ENCODE data around the gene FAM3D. TPM values are rescaled to one million over a fixed set of nuclear protein-coding genes. Genes with fewer than 3 reads are reported as not detected.

FAM3D gene
- total RNA-seq, 1 donor from 2014 or later: not detected

DNA sequence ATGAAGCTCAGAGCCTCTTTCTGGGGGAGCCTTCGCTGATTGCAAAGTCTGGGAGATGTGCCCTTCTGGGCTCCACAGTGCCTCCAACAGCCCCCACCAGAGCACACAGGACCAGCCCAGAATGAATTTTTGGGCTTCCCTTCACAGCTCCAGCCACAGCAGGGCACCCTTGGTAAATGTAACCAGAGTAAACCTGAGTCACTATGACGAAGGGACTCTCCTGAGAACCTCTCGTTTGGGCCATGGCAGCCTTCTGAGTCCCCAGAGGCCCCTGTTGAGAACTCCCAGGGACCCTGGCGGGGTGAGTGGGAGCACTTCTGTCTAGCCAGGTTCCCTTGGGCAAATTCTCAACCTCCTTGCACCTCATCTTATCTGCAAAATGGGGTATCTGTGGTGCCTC, 20.8 kb downstream of the FAM3D start:
- Mint-ChIP-seq H3K27ac (no peak overlapping the region), H3K4me3 (no peak overlapping the region), H3K4me1 (peaks cover 2% of the 10 kb centered on the region), H3K27me3 (peaks cover 5% of the 10 kb centered on the region), H3K36me3 (ENCODE audit: low read depth) (no peaks in the 10 kb centered on the region), H3K9me3 (no peaks in the 10 kb centered on the region)
- POLR2A ChIA-PET: no interaction called here
- CTCF ChIA-PET: no interaction called here
- DNase-seq (no peak), ATAC-seq (ENCODE audit: low read depth) (no peak)
- intact Hi-C loops (cut with micrococcal nuclease): no loop called here
- TF ChIP-seq, protein P1, sequence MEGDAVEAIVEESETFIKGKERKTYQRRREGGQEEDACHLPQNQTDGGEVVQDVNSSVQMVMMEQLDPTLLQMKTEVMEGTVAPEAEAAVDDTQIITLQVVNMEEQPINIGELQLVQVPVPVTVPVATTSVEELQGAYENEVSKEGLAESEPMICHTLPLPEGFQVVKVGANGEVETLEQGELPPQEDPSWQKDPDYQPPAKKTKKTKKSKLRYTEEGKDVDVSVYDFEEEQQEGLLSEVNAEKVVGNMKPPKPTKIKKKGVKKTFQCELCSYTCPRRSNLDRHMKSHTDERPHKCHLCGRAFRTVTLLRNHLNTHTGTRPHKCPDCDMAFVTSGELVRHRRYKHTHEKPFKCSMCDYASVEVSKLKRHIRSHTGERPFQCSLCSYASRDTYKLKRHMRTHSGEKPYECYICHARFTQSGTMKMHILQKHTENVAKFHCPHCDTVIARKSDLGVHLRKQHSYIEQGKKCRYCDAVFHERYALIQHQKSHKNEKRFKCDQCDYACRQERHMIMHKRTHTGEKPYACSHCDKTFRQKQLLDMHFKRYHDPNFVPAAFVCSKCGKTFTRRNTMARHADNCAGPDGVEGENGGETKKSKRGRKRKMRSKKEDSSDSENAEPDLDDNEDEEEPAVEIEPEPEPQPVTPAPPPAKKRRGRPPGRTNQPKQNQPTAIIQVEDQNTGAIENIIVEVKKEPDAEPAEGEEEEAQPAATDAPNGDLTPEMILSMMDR (IDR thresholded peaks at IDR 0.05): no peak

DNA sequence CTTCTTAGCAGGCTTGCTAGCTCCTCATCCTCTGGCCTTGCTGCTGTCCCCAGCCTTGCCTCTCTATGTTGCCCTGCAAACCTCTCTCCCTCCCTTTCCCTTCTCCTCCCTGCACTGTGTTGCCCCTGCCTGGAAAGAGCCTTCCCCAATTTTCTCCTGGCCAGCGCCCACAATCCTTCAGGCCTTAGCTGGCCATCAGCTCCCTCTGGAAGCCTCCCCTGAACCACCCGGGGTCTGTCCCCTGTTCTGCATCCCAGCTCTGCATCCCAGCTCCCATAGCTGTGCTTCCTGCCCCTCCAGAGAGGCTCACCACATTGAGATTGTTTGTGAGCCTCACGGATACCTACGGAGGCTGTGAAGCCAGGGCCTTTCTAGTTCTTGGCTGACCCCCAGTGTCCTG, 23.7 kb downstream of the FAM3D start:
- POLR2A ChIA-PET: no interaction called here
- TF ChIP-seq, protein P1 (IDR thresholded peaks at IDR 0.05): no peak
- Mint-ChIP-seq H3K9me3 (no peaks in the 10 kb centered on the region), H3K4me1 (peaks cover 5% of the 10 kb centered on the region), H3K27me3 (peaks cover 1% of the 10 kb centered on the region), H3K36me3 (ENCODE audit: low read depth) (no peaks in the 10 kb centered on the region), H3K27ac (no peak overlapping the region), H3K4me3 (no peak overlapping the region)
- no peak for ATAC-seq (ENCODE audit: low read depth)
- no peak for DNase-seq
- intact Hi-C loops (cut with micrococcal nuclease): loop anchor here (5.0 kb wide), 1 partner anchor 569 kb away; no protein-coding TSS in a partner anchor
- CTCF ChIA-PET: interaction anchor here (2.6 to 5.3 kb wide), 2 partner anchors 11 to 411 kb away, joined by 7 to 52 read pairs; no protein-coding TSS in a partner anchor

DNA sequence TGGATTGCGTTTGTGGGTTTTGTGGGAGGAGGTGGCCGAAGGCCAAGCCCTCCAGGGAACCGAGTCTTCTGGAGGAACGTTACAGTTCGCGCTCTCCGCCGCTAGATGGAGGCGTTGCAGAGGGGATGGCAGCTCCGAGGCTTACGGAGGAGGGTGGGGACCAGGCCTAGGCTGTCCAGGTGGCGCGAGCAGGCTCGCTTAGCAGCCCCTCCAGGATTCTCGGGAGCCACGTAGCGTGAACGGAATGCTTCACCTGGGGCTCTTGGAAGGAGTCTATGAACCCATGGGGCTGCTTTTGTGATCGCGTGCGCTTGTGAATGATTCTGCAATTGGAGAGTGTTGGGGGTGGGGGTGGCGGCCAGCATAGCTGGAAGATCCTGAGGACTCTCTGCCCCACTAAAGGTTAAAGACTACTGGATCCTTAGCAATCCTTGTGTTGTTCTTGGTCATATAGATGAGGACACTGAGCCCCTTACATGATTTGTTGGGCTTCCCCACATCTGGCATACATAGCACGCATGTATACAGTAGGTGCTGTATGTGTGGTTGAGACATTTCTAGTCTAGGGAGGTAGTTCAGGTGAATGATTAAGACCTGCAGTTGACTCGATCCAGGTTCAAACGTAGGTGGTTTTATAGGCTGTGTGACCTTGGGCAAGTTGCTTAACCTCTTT, 25.7 kb downstream of the FAM3D start:
- DNase-seq: peak; percentile 50
- Mint-ChIP-seq H3K27me3 (peaks cover 2% of the 10 kb centered on the region), H3K9me3 (no peaks in the 10 kb centered on the region), H3K4me3 (no peak overlapping the region), H3K4me1 (peaks cover 7% of the 10 kb centered on the region), H3K36me3 (ENCODE audit: low read depth) (no peaks in the 10 kb centered on the region), H3K27ac (no peak overlapping the region)
- intact Hi-C loops (cut with micrococcal nuclease): loop anchor here (1.0 to 5.0 kb wide), 3 partner anchors 411 to 934 kb away; no protein-coding TSS in a partner anchor
- peak; percentile 96 for ATAC-seq (ENCODE audit: low read depth)
- ChIA-PET CTCF (interaction anchor here (0.6 to 5.3 kb wide), 11 partner anchors 9 to 1218 kb away, joined by 3 to 52 read pairs (median 4); no protein-coding TSS in a partner anchor), POLR2A (no interaction called here)
- TF ChIP-seq, protein P1 (IDR thresholded peaks at IDR 0.05): peak; percentile 37

DNA sequence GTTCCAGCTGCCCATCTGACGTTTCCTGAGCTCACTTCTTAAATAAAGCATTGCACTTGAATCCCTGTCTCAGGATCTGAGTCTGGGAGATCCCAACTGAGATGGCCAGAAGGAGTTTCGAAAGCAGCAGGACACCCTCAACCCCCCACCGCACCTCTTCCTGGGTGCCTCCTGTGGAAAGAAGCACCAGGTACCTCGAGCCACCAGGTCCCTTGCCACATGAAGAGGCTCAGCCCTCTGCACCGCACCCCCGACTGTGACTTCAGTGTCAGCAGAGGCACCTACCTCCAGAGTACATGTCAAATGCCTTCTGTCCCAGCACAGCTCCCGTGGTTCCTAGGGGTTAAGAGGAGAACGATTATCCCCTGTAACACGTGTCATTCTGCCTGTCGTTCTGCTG, 26.7 kb downstream of the FAM3D start:
- ChIA-PET POLR2A (no interaction called here), CTCF (interaction anchor here (2.0 to 5.3 kb wide), 3 partner anchors 185 to 1217 kb away, joined by 7 to 52 read pairs (median 7); no protein-coding TSS in a partner anchor)
- H3K4me1 Mint-ChIP-seq: peaks cover 14% of the 10 kb centered on the region
- no peaks in the 10 kb centered on the region for H3K36me3 Mint-ChIP-seq (ENCODE audit: low read depth)
- TF ChIP-seq, protein P1 (IDR thresholded peaks at IDR 0.05): no peak
- H3K27ac Mint-ChIP-seq: no peak overlapping the region
- DNase-seq (no peak), ATAC-seq (ENCODE audit: low read depth) (no peak)
- intact Hi-C loops (cut with micrococcal nuclease): loop anchor here (1.0 to 10.0 kb wide), 4 partner anchors 412 to 935 kb away; partner anchors contain the start of gene FLNB
- no peaks in the 10 kb centered on the region for H3K9me3 Mint-ChIP-seq
- no peak overlapping the region for H3K4me3 Mint-ChIP-seq
- peaks cover 5% of the 10 kb centered on the region for H3K27me3 Mint-ChIP-seq

DNA sequence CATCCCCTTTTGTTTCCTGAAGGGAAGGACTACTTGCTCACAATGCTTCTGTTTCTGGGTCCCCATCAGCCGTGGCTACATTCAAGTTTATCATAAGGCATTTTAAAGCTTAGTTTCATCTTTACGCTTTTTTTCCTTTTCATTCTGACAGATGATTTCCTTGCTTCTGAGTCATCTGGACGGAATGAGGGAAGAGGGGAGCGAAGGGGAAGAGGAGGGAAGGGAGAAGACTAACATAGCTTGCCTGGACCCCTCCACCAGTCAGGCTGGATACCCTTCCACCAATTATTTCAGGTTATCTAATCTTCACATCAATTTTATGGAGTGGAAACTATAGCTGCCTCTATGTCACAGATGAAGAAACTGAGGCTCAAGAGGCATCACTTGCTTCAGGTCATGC, 27.6 kb downstream of the FAM3D start:
- peaks cover 5% of the 10 kb centered on the region for H3K27me3 Mint-ChIP-seq
- H3K4me1 Mint-ChIP-seq: peaks cover 14% of the 10 kb centered on the region
- TF ChIP-seq, protein P1 (IDR thresholded peaks at IDR 0.05): no peak
- DNase-seq (no peak), ATAC-seq (ENCODE audit: low read depth) (no peak)
- H3K36me3 Mint-ChIP-seq (ENCODE audit: low read depth): no peaks in the 10 kb centered on the region
- H3K9me3 Mint-ChIP-seq: no peaks in the 10 kb centered on the region
- ChIA-PET CTCF (interaction anchor here (1.2 to 5.3 kb wide), 2 partner anchors 9 to 415 kb away, joined by 6 to 52 read pairs; no protein-coding TSS in a partner anchor), POLR2A (no interaction called here)
- H3K4me3 Mint-ChIP-seq: no peak overlapping the region
- intact Hi-C loops (cut with micrococcal nuclease): loop anchor here (10.0 kb wide), 1 partner anchor 634 kb away; the partner anchor contains the start of gene FLNB
- no peak overlapping the region for H3K27ac Mint-ChIP-seq
